ENCODE data around the gene ATG7. TPM values are rescaled to one million over a fixed set of nuclear protein-coding genes. Genes with fewer than 3 reads are reported as not detected.
"Not testable (repeated sequence)": the region's sequence is repeated elsewhere in the genome, so short reads cannot be mapped to it uniquely, and the experiment has no call there.

The ATG7 gene
- total and polyA plus RNA-seq, 3 experiments from 2014 or later, result 13.8 to 28.2 (median 28.0) TPM

DNA sequence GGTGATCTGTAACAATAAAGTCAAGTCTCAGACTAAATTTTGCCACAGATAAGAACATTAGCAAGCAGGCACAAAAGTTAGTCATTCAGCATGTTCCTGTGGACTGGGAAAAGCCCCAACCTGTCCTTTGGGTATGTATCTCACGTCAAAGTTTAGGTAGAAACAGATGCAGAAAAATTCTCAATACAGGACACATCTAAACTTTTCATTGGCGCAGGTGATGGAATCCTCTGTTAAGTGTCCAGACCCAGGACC is 120.6 kb downstream of the ATG7 start:
- H3K27me3 ChIP-seq (ENCODE audit: insufficient read depth, low read length, poor library complexity, severe bottlenecking), result no peaks in the 10 kb centered on the region
- Mint-ChIP-seq H3K4me3 (no peak overlapping the region), H3K36me3 (peaks cover 0 to 8% (median 6%) of the 10 kb centered on the region in 3 donors), H3K27me3 (no peaks in the 10 kb centered on the region), H3K27ac (no peak overlapping the region), H3K4me1 (peaks cover 23 to 39% (median 32%) of the 10 kb centered on the region in 3 donors), H3K9me3 (no peaks in the 10 kb centered on the region)
- no peaks in the 10 kb centered on the region for H3K4me1 ChIP-seq (ENCODE audit: insufficient read depth, low read length)
- H3K36me3 ChIP-seq (ENCODE audit: insufficient read depth, low read length), result no peaks in the 10 kb centered on the region
- POLR2A ChIA-PET, result no interaction called here
- CTCF ChIA-PET, result interaction anchor here (1.4 kb wide), 1 partner anchor 43 kb away, joined by 3 read pairs; no protein-coding TSS in a partner anchor
- H3K9me3 ChIP-seq (ENCODE audit: low read length), result no peaks in the 10 kb centered on the region
- H3K27ac ChIP-seq (ENCODE audit: low read depth, low read length), result no peak overlapping the region
- no peak overlapping the region for H3K4me3 ChIP-seq (ENCODE audit: low read length)
- no peak for DNase-seq

DNA sequence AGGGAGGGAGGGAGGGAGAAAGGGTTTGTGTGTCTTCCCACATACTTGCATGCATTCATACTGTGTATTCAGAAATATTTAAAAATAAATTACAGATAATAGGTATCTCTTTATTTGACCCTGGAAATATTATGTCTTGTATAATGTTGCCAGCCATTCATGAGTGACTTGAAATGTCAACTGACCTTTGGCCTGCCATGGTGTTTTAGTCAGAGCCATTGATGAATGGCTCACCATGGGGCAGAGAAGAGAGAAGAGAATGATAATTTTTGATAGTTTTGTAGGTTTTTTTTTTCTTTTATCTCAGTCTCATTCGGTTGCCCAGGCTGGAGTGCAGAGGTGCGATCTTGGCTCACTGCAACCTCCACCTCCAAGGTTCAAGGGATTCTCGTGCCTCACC is 121.2 kb downstream of the ATG7 start:
- Histone ChIP-seq H3K4me1 (ENCODE audit: insufficient read depth, low read length) (no peaks in the 10 kb centered on the region), H3K27me3 (ENCODE audit: insufficient read depth, low read length, poor library complexity, severe bottlenecking) (no peaks in the 10 kb centered on the region), H3K36me3 (ENCODE audit: insufficient read depth, low read length) (no peaks in the 10 kb centered on the region), H3K4me3 (ENCODE audit: low read length) (no peak overlapping the region), H3K27ac (ENCODE audit: low read depth, low read length) (no peak overlapping the region), H3K9me3 (ENCODE audit: low read length) (no peaks in the 10 kb centered on the region)
- peak overlapping the region in 1 of 8 donors; percentile 36 for H3K27ac Mint-ChIP-seq
- ChIA-PET POLR2A (no interaction called here), CTCF (no interaction called here)
- H3K9me3 Mint-ChIP-seq, result no peaks in the 10 kb centered on the region
- peaks cover 23 to 39% (median 32%) of the 10 kb centered on the region in 3 donors for H3K4me1 Mint-ChIP-seq
- no peaks in the 10 kb centered on the region for H3K27me3 Mint-ChIP-seq
- DNase-seq, result no peak
- H3K36me3 Mint-ChIP-seq, result peaks cover 0 to 8% (median 6%) of the 10 kb centered on the region in 3 donors
- H3K4me3 Mint-ChIP-seq, result no peak overlapping the region

DNA sequence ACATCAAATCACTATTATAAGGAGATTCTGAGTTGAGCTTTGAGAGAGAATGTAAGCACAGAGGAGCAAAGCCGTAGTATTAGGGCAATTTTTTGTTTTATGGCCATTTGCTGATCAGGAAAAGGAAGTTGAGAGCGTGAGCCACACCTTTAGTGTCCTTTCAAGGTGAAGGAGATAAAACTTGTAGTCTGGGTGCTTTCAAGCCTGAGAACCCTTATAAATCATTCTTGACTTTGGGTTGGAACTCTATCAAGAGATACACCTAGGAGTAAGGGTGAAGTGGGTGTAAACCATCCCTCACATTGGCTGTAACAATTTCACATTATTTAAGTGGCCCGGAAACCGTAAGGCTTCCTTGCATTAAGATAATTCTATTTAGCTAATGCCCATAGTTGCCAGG is 122.2 kb downstream of the ATG7 start:
- Histone ChIP-seq H3K36me3 (ENCODE audit: insufficient read depth, low read length) (no peaks in the 10 kb centered on the region), H3K4me1 (ENCODE audit: insufficient read depth, low read length) (no peaks in the 10 kb centered on the region), H3K27ac (ENCODE audit: low read depth, low read length) (no peak overlapping the region), H3K4me3 (ENCODE audit: low read length) (no peak overlapping the region), H3K9me3 (ENCODE audit: low read length) (no peaks in the 10 kb centered on the region), H3K27me3 (ENCODE audit: insufficient read depth, low read length, poor library complexity, severe bottlenecking) (no peaks in the 10 kb centered on the region)
- H3K4me1 Mint-ChIP-seq, result peaks cover 23 to 39% (median 32%) of the 10 kb centered on the region in 3 donors
- H3K27me3 Mint-ChIP-seq, result no peaks in the 10 kb centered on the region
- no peak overlapping the region for H3K4me3 Mint-ChIP-seq
- CTCF ChIA-PET, result no interaction called here
- no peaks in the 10 kb centered on the region for H3K9me3 Mint-ChIP-seq
- POLR2A ChIA-PET, result no interaction called here
- peaks cover 0 to 8% (median 6%) of the 10 kb centered on the region in 3 donors for H3K36me3 Mint-ChIP-seq
- DNase-seq, result no peak
- H3K27ac Mint-ChIP-seq, result no peak overlapping the region

DNA sequence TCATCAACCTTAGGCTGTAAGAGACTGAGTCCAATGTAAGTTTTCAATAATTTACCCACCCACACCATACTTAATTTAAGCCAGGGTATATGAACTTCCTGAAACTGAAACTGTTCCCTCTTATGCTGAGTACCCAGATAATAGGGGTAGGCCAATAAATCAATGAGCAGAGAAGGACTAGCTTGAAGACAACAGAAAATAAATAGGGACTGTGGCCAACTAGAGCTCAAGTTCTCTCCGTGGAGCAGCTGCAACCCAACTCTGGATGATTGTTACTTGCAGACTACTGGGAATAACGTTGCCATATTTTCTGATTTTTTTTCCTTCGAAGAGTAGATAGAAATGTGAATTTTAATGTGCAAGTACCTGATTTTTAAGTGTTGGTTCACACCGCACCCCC is 128.0 kb downstream of the ATG7 start:
- H3K4me1 Mint-ChIP-seq, result no peaks in the 10 kb centered on the region
- no peaks in the 10 kb centered on the region for H3K27me3 ChIP-seq (ENCODE audit: insufficient read depth, low read length, poor library complexity, severe bottlenecking)
- no peaks in the 10 kb centered on the region for H3K4me1 ChIP-seq (ENCODE audit: insufficient read depth, low read length)
- H3K36me3 Mint-ChIP-seq, result peaks cover 7 to 21% (median 10%) of the 10 kb centered on the region in 3 donors
- H3K9me3 ChIP-seq (ENCODE audit: low read length), result no peaks in the 10 kb centered on the region
- H3K27me3 Mint-ChIP-seq, result no peaks in the 10 kb centered on the region
- no peak overlapping the region for H3K4me3 Mint-ChIP-seq
- no peaks in the 10 kb centered on the region for H3K36me3 ChIP-seq (ENCODE audit: insufficient read depth, low read length)
- H3K27ac Mint-ChIP-seq, result peak overlapping the region in 1 of 8 donors; percentile 63
- no peak for DNase-seq
- no peak overlapping the region for H3K27ac ChIP-seq (ENCODE audit: low read depth, low read length)
- POLR2A ChIA-PET, result no interaction called here
- no peak overlapping the region for H3K4me3 ChIP-seq (ENCODE audit: low read length)
- CTCF ChIA-PET, result no interaction called here
- peaks cover 0 to 3% (median 0%) of the 10 kb centered on the region in 5 donors for H3K9me3 Mint-ChIP-seq

DNA sequence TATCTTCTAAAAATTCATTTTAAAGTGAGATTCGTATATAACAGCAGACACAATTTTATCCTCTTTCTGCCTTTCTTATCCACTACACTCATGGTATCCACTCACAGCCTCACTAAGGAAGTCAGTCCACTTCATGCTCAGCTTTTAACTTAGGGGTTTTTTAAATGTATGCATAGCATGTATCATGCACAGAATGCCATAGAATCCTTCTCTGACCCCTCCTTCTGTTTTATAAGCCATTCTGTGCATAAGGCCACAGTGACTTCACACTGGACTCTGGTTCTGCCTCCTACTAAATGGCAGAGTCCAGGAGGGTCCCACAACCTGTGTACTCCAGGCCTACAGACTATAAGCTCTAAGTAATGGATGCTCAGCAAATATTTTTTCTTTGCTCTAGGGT is 129.2 kb downstream of the ATG7 start:
- Histone ChIP-seq H3K27ac (ENCODE audit: low read depth, low read length) (no peak overlapping the region), H3K9me3 (ENCODE audit: low read length) (no peaks in the 10 kb centered on the region), H3K27me3 (ENCODE audit: insufficient read depth, low read length, poor library complexity, severe bottlenecking) (no peaks in the 10 kb centered on the region), H3K4me1 (ENCODE audit: insufficient read depth, low read length) (no peaks in the 10 kb centered on the region), H3K4me3 (ENCODE audit: low read length) (no peak overlapping the region), H3K36me3 (ENCODE audit: insufficient read depth, low read length) (no peaks in the 10 kb centered on the region)
- peak overlapping the region in 1 of 8 donors; percentile 36 for H3K27ac Mint-ChIP-seq
- no peaks in the 10 kb centered on the region for H3K27me3 Mint-ChIP-seq
- H3K9me3 Mint-ChIP-seq, result peaks cover 0 to 5% (median 1%) of the 10 kb centered on the region in 5 donors
- POLR2A ChIA-PET, result no interaction called here
- no peaks in the 10 kb centered on the region for H3K4me1 Mint-ChIP-seq
- H3K36me3 Mint-ChIP-seq, result peaks cover 8 to 31% (median 17%) of the 10 kb centered on the region in 3 donors
- no peak overlapping the region for H3K4me3 Mint-ChIP-seq
- DNase-seq, result no peak
- CTCF ChIA-PET, result no interaction called here

DNA sequence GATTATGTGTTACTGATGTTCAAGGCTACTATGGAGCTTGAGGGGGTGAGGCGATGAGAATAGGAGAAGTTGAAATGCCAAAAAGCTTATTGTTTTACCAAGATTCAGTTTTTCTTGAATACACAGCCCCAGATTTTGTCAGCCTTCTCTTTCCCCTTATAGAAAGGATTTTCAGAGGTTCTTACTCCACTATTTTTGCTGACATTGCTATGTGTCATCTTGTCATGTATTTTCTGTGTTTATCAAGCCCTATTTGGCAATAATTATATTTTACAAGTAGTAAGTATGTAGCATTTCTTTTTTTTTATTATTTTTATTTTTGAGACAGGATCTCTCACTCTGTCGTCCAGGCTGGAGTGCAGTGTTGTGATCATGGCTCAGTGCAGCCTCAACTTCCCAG is 133.1 kb downstream of the ATG7 start:
- Mint-ChIP-seq H3K9me3 (peaks cover 5 to 20% (median 10%) of the 10 kb centered on the region in 5 donors), H3K4me1 (peaks cover 0 to 11% (median 0%) of the 10 kb centered on the region in 3 donors), H3K27ac (no peak overlapping the region), H3K27me3 (no peaks in the 10 kb centered on the region), H3K36me3 (peaks cover 32 to 63% (median 44%) of the 10 kb centered on the region in 3 donors), H3K4me3 (no peak overlapping the region)
- no peak overlapping the region for H3K27ac ChIP-seq (ENCODE audit: low read depth, low read length)
- DNase-seq, result no peak
- no peaks in the 10 kb centered on the region for H3K9me3 ChIP-seq (ENCODE audit: low read length)
- no peaks in the 10 kb centered on the region for H3K4me1 ChIP-seq (ENCODE audit: insufficient read depth, low read length)
- ChIA-PET CTCF (no interaction called here), POLR2A (no interaction called here)
- no peaks in the 10 kb centered on the region for H3K36me3 ChIP-seq (ENCODE audit: insufficient read depth, low read length)
- H3K4me3 ChIP-seq (ENCODE audit: low read length), result no peak overlapping the region
- no peaks in the 10 kb centered on the region for H3K27me3 ChIP-seq (ENCODE audit: insufficient read depth, low read length, poor library complexity, severe bottlenecking)

DNA sequence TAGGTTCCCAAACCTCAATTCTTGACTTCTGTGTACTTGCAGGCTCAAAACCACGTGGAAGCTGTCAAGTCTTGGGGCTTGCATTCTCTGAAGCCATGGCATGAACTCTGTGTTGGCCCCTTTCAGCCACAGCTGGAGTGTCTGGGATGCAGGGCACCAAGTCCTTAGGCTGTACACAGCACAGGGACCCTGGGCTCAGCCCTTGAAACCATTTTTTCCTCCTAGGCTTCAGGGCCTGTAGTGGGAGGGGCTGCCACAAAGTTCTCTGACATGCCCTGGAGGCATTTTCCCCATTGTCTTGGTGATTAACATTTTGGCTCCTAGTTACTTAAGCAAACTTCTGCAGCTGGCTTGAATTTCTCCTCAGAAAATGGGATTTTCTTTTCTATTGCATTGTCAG is 135.4 kb downstream of the ATG7 start:
- DNase-seq, result no peak
- Histone ChIP-seq H3K36me3 (ENCODE audit: insufficient read depth, low read length) (no peaks in the 10 kb centered on the region), H3K4me3 (ENCODE audit: low read length) (no peak overlapping the region), H3K27ac (ENCODE audit: low read depth, low read length) (no peak overlapping the region), H3K9me3 (ENCODE audit: low read length) (no peaks in the 10 kb centered on the region), H3K4me1 (ENCODE audit: insufficient read depth, low read length) (no peaks in the 10 kb centered on the region), H3K27me3 (ENCODE audit: insufficient read depth, low read length, poor library complexity, severe bottlenecking) (no peaks in the 10 kb centered on the region)
- no peaks in the 10 kb centered on the region for H3K27me3 Mint-ChIP-seq
- no peak overlapping the region for H3K27ac Mint-ChIP-seq
- H3K9me3 Mint-ChIP-seq, result peaks cover 5 to 27% (median 10%) of the 10 kb centered on the region in 5 donors
- H3K36me3 Mint-ChIP-seq, result peaks cover 39 to 65% (median 46%) of the 10 kb centered on the region in 3 donors
- ChIA-PET CTCF (no interaction called here), POLR2A (no interaction called here)
- no peak overlapping the region for H3K4me3 Mint-ChIP-seq
- H3K4me1 Mint-ChIP-seq, result peaks cover 3 to 11% (median 6%) of the 10 kb centered on the region in 3 donors

DNA sequence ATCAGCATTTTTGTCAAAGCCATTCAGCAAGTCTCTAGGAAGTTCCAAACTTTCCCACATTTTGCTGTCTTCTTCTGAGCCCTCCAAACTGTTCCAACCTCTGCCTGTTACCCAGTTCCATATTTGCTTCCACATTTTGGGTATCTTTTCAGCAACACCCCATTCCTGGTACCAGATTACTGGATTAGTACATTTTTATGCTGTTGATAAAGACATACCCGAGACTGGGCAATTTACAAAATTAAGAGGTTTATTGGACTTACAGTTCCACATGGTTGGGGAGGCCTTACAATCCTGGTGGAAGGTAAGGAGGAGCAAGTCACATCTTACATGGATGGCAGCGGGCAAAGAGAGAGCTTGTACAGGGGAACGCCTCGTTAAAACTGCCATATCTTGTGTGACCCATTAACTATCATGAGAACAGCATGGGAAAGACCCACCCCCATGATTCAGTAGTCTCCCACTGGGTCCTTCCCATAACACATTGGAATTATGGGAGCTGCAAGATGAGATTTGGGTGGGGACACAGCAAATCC is 136.2 kb downstream of the ATG7 start:
- POLR2A ChIA-PET, result not testable (repeated sequence)
- H3K9me3 Mint-ChIP-seq, result peaks cover 5 to 28% (median 10%) of the 10 kb centered on the region in 5 donors

More for the DNA sequence above, 136.2 kb downstream of the ATG7 start:
- H3K9me3 ChIP-seq (ENCODE audit: low read length); H3K4me3 Mint-ChIP-seq; H3K36me3 ChIP-seq (ENCODE audit: insufficient read depth, low read length); H3K27ac Mint-ChIP-seq; H3K4me3 ChIP-seq (ENCODE audit: low read length); H3K27me3 Mint-ChIP-seq; CTCF ChIA-PET; H3K27ac ChIP-seq (ENCODE audit: low read depth, low read length); H3K4me1 ChIP-seq (ENCODE audit: insufficient read depth, low read length); H3K27me3 ChIP-seq (ENCODE audit: insufficient read depth, low read length, poor library complexity, severe bottlenecking); DNase-seq: not testable (repeated sequence)
- Mint-ChIP-seq H3K4me1 (peaks cover 6 to 15% (median 9%) of the 10 kb centered on the region in 3 donors), H3K36me3 (peaks cover 37 to 63% (median 44%) of the 10 kb centered on the region in 3 donors)
